G401 (cell line): ENCODE data around the gene CTNNA1. TPM values are rescaled to one million over a fixed set of nuclear protein-coding genes. Genes with fewer than 3 reads are reported as not detected.

ENCODE experiments used
- DNase-seq: peaks from one replicate; pipeline ENCODE4 v3.0.0-alpha.2; 2015; ENCODE audit warnings: low spot score
- in situ Hi-C: cut with HindIII; loops from 2 replicates; pipeline ENCODE4 v1.10.0; 2016; ENCODE audit warnings: low sequenced_read_pairs, mixed read lengths
- total RNA-seq: library from RNA; depleted of rRNA; stranded (reverse); fragments of >200 nt; shearing (Covaris generic); gene quantifications from 2 replicates; pipeline ENCODE4 v1.2.3, GENCODE V29; 2014

Gene CTNNA1
- total RNA-seq, 1 experiment from 2014 or later, result 229 TPM

- no peak for DNase-seq
- in situ Hi-C loops, result no loop called here
Measured at GRCh38 chr5:138951091-138951985, 198.1 kb downstream of the CTNNA1 start.

GRCh38 chr5:138951986-138952735, 198.9 kb downstream of the CTNNA1 start:
- no peak for DNase-seq

GRCh38 chr5:138952962-138953361, 199.7 kb downstream of the CTNNA1 start:
- in situ Hi-C loops, result no loop called here
- DNase-seq, result peak; percentile 49

More at GRCh38 chr5:138951986-138952735, 198.9 kb downstream of the CTNNA1 start:
- in situ Hi-C loops, result no loop called here

- in situ Hi-C loops, result no loop called here
- DNase-seq, result peak; percentile 64
Measured at GRCh38 chr5:138953387-138954256, 200.4 kb downstream of the CTNNA1 start.

GRCh38 chr5:138954257-138955012, 201.2 kb downstream of the CTNNA1 start:
- in situ Hi-C loops, result no loop called here
- DNase-seq, result peak; percentile 57

GRCh38 chr5:138955013-138955660, 201.9 kb downstream of the CTNNA1 start:
- no peak for DNase-seq
- in situ Hi-C loops, result no loop called here

- no peak for DNase-seq
- in situ Hi-C loops, result no loop called here
Measured at GRCh38 chr5:138955671-138956295, 202.6 kb downstream of the CTNNA1 start.

- no peak for DNase-seq
- in situ Hi-C loops, result no loop called here
Measured at GRCh38 chr5:138956801-138957200, 203.6 kb downstream of the CTNNA1 start.

- in situ Hi-C loops, result no loop called here
- no peak for DNase-seq
Measured at GRCh38 chr5:138960145-138960692, 207.0 kb downstream of the CTNNA1 start.

GRCh38 chr5:138961221-138961620, 208.0 kb downstream of the CTNNA1 start:
- no peak for DNase-seq
- in situ Hi-C loops, result no loop called here

GRCh38 chr5:138961729-138962128, 208.5 kb downstream of the CTNNA1 start:
- no peak for DNase-seq
- in situ Hi-C loops, result no loop called here

- in situ Hi-C loops, result no loop called here
- DNase-seq, result no peak
Measured at GRCh38 chr5:138962614-138963370, 209.6 kb downstream of the CTNNA1 start.

GRCh38 chr5:138963763-138964371, 210.6 kb downstream of the CTNNA1 start:
- DNase-seq, result no peak
- in situ Hi-C loops, result no loop called here

GRCh38 chr5:138964647-138965201, 211.5 kb downstream of the CTNNA1 start:
- in situ Hi-C loops, result no loop called here

GRCh38 chr5:138965626-138966025, 212.4 kb downstream of the CTNNA1 start:
- in situ Hi-C loops, result no loop called here
- no peak for DNase-seq

More at GRCh38 chr5:138964647-138965201, 211.5 kb downstream of the CTNNA1 start:
- DNase-seq, result no peak
